HG03064 (cell line): ENCODE results near the gene FAM131C.
"Not testable (repeated sequence)": the region's sequence is repeated elsewhere in the genome, so short reads cannot be mapped to it uniquely, and the experiment has no call there.

Experiments
- ATAC-seq: cut with Tn5 transposase; IDR thresholded peaks from one replicate; pipeline ENCODE4 v1.9.1; 2021; ENCODE audit warnings: low read depth; ENCODE audit not compliant: unreplicated experiment

The FAM131C gene

DNA sequence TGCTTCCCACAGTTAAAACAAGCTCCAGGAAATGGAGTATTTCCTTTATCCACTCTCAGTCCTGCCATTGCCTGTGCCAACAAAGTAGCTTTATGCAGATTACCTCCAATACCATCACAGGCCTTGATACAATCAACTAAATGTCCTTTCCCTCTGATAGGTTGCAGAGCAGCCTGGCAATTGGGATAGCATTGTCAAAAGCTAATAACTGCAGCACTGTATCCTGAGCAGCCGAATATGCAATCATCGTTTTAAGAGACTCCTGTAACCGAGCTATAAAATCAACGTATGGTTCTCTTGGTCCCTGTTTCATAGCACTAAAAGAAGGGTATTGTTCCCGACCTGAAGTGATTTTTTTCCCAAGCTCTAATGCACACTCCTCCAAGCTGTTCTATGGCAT lies 33.6 kb upstream of the FAM131C start:
- ATAC-seq, result not testable (repeated sequence)

DNA sequence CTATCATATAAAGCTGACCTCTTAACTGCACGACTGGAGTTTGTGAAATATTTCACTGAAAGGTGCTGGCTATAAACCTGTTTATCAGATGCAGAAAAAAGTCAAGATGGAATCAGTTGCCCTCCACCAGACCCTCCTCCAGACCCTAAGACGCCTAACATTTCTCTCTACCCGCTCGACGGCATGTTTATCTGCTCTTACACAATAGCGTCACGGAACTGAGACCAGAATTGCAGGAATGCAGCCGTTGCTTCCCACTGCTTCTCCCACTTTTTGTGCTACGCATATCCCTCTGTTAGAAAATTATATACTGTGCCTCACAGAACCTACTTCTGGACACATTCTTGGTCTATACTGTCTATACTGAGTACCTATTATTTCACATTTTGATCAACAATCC lies 28.2 kb upstream of the FAM131C start:
- ATAC-seq, result no peak

DNA sequence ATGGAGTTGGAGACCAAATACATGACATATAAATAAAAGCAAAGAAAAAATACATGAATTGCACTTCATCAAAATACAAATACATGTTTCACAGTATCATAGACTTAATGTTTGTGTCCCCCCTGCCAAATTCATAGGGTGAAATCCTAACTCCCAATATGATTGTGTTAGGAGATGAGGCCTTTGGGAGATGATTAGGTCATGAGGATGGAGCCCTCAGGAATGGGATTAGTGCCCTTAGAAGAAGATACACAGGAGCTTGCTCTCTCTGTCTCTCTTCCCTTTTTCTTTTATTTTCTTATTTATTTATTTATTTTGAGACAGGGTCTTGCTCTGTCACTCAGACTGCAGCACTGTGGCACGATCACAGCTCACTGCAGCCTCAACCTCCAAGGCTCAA lies 26.0 kb upstream of the FAM131C start:
- no peak for ATAC-seq

DNA sequence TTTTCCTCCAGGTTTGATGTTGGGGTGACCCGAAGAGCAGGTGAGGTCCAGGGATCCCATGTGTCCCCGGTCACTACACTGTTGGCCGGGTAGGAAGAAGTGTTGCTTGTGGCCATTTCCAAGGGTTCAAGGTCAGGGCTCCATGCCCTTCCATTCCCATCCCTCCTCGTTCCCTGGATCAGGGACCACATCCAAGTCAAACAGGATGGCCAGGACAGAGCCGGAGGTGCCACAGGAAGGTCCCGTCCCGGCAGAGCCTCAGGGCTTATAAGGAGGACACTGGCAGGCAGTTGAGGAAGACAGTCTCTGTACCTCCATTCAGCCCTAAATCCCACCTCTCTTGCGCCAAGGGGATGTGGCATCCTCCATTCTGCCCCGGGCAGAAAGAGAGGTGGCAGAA lies 22.0 kb upstream of the FAM131C start:
- ATAC-seq, result no peak

DNA sequence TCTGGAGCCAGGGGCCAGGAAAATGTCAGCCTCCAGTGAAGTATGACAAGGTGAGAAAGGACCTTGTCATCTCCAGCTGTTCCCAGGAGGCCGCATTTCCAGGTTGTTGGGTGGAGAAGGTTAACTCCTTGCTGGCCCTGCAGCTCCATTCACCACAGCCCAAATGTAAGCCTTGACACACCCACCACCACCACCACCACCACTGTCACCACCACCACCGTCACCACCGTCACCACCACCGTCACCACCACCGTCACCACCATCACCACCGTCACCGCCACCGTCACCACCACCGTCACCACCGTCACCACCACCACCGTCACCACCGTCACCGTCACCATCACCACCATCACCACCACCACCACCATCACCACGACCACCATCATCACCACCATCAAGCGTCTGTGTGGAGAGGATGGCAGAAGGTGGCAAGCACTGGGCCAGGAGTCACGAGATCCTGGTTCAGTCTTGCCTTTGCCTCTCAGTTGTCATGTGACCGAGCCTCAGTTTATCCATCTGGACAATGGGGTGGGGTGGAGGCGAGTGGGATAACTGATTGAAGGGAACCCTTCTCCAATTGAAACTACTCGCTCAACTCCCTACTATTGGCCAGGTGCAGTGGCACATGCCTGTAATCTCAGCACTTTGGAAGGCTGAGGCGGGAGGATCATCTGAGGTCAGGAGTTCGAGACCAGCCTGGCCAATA lies 21.2 kb upstream of the FAM131C start:
- ATAC-seq, result no peak

DNA sequence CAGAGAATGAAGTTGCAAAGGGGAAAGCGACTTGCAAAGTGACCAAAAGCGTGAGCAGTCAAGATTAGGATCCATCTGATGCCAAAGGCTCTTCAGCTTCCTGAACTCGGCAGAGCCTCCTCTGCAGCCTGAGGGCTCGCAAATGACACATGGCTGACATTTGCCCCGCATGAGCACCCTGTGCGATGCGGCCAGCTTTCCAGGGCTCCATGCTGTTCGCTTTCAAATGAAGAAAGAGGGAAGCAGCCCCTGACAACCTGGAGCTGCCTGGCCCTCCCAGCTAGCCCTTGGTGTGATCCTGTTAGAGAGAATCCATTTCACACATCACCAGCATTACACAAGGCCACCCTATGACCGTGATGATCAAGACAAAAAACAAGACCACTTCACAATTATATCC lies 20.2 kb upstream of the FAM131C start:
- ATAC-seq, result no peak

DNA sequence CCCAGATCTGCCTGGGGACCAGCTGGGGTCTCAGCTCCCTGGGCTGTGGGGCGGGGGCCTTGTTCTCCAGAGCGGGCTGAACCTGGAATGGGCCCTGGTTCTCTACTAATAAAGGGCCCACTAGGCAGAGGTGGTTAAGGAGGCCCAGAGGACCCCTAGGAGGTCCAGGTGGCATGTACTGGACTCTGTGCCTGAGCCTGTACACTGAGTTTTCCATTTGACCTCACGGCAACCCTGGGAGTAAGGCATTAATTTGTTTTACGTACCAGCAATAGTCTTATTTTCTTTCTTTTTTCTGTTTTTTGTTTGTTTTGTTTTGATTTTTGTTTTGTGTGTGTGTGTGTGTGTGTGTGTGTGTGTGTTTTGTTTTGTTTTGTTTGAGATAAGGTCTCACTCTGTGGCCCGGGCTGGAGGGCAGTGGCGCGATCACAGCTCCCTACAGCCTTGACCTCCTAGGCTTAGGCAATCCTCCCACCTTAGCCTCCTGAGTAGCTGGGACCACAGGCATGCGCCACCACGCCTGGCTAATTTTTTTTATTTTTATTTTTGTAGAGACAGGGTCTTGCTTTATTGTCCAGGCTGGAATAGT lies 19.6 kb upstream of the FAM131C start:
- no peak for ATAC-seq

DNA sequence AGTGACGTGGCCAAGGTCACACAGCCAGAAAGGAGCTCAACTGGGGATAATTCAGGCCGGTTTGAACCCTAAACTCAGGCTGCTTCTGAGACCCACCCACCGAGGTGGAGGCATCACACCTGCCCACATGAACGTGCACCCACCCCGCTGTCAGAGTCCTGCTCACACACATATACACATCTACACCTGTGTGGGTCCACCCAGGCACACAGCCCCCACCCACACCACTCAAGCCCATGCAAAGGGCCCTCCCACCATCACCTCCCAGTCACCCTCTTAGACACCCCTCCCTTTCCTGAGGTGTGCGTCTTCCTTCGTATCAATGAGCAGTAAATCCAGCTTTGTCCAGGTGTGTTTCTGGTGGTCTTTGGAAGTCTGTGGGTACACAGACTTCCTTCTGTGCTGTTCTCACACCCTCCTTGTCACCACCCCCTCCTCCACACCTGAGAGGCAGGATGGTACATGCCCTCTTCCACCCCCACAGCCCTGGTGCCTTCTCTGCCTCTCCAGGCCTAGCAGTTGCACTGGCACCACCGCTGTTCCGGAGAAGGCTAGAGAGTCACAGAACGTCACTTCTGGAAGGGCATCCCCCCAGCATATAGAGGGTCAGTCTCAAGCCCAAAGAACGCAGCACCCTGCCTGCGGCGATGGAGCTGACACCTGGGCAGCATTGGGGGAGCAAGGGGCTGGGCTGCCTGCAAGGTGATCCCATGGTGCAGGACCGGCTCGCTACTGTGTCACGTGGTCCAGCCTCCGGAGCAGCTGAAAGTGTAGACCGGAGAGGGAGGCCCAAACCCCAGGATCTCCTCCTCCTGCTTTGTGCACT lies 18.9 kb upstream of the FAM131C start:
- no peak for ATAC-seq

DNA sequence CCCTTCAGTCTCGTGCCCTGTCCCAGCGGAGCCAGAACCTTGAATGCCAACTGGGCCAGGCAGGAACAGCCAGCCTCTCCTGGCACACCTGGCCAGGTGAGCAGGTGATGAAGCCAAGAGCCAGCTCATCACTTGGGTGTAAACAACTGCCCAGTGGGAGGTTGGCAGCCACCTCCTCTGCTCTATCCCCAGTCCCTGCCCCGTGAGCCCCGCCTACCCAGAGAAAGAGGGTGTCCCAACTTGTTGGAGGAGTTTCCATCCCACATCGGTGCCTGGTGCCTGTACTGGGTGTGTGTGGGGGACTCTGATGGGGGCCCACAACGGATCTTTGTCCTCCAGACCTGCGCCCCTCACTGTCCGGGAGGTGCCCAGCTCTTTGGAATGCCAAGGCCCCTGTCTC lies 17.8 kb upstream of the FAM131C start:
- no peak for ATAC-seq

DNA sequence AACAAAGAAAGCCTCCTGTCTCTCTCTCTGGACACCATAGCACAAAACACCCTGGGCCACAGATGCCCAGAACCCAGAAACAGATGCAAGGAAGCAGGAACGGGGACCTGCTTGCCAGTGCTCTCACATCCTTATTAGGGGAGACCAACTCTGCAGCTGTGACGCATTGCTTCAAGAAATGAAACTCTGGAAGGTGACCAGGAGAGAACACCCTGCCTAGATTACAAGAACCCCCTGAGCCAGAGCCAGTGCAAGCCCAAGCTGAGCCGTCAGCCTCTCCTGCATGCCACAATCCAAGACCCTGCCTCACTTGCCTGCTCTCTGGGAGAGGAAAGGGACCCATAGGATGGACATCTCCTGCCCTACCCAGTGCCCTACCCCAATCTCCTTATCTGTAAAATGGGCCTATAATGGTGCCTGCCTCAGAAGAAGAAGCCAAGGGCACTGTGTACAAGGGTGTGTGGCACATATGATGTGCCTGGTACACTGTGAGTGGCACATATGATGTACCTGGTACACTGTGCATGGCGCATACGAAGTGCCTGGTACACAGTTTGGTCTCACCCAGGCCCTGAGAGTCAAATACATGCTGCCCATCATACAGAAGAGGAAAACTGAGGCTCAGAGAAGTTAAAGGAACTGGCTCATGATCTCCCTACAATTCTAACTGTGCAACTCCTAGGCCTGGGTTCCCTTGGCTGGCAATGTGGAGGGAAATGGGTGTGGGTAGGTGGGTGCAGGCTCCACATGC lies 16.8 kb upstream of the FAM131C start:
- ATAC-seq, result no peak

DNA sequence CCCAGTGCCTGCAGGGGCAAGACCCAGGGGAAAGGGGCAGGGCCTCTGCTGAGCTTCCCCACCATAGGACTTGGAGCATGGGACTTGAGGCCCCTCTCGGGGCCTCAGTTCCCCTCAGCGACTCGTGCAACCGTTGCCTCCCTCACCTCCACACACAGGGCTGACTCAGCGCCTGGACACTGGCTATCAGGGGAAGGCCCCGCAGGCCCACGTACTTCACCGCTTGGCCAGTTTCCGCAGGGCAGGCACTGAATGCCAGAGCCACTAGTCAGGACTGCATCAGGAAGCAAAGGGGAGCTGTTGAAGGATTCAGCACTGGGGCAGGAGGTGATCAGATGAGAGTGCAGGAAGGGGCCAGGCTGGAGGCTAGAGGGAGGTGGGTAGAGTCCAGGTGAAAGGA lies 15.5 kb upstream of the FAM131C start:
- no peak for ATAC-seq

DNA sequence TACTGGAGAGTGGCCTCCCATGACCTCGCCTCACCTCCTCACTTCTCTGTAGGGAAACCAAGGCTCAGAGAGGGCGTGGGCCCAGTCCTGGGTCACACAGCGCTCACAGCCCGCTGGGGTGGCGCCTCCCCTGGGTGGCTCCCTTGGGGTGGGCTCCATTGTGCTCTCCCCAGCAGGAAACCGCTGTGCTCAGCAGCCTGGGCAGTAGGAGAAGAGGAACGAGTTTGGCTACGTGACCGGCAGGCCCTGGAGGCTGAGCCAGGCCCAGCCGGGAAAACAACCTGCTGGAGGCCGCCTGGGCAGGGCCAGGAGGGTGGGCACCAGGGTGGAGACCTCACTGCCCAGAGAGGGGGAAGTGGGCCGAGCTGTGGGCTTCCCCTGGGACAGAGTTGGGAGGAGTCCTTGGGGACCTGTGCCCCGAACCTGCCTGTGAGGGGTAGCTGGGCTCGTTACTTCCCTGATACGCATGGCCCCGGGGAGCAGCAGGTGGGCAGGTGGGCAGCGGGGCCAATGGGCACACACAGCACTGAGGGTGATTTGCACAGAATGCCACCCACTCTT lies 15.0 kb upstream of the FAM131C start:
- ATAC-seq, result no peak

DNA sequence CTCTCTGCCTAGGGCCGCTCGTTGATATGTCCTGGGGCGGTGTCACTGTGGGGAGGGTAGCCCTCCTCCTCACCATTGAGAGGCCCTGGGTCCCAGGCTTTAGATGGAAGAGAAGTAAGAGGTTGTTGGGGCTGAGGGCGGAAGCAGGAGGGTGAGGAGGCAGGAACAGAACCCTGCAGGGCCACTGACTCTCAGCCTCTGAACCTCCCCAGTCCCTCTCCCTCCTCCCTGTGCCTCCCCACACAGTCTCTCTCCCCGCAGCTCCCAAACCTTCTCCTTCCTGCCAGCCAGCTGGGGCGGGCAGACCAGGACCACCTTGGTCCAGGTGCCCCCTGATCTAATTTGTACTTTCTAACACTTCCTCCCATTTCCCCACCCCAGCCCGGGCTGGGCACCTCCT lies 14.3 kb upstream of the FAM131C start:
- ATAC-seq, result no peak

DNA sequence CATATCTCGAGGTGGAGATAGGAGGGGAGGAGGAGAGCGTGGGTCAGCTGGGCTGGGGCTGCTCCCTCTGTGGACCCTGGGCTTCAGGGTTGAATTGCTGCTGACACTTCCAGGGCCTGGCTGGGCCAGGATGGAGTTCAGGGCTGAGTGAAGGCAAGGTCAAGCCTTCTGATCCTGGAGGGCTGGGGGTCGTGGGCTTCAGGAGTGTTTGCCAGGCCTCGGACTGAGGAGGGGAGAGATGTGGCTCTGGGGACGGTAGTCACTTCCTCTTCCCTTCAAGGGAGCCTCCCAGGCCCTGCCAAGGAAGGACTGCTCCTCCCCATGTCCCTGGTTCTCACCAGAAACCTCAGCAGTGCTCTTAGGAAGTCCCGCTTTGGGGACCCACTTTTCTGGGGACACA lies 12.1 kb upstream of the FAM131C start:
- ATAC-seq, result no peak

DNA sequence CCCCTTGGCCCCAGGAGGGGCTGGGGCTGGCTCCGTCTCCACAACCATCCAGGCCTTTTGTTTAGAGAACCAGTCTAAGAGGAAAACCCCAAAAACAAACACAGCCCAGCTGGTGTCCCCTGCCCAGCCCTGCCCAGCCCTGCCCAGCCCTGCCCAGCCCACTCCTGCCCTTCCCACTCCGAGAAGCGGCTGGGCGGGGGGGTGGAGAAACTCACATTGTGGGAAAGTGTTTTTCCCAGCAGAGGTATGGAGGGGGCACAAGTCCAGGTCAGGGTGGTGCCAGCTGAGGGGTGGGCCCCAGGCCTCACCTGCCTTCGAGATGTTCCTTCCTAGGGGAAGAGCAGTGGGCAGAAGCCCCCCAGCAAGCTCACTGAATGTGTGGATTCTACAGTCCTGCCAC lies 10.0 kb upstream of the FAM131C start:
- ATAC-seq, result no peak

DNA sequence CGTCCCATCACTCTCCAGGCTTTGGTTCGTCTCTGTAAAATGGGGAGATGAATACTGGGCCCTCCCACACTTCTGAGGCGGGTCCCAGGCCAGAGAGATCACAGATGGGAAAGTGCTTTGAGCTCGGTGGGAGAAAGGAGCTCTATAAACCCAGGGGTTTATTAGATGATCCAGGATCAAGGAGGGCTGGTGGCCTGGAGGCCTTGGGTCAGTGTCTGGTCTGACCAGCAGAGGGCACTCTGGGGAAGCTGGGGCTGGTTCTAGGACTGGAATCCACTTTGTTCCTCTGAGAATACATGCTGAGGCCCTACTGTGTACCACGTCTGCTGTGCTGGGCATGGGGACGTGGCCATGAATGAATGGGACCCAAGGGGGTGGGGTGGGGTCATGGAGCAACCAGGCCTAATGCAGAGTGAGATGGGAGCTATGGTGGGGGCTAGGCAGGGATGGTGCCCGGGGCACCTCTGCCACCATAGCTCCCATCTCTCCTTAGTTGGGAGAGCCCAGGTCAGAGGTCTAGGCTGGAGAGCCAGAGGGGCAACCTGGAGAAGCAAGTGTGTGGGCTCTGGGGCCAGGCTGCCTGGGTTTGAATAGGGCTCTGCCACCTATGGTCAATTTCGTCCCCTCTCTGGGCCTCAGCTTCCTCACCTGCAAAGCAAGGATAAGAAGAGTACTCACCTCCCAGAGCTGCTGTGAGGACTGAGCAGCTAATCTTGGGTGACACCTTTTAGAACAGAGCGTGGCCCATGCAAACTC lies 9.0 kb upstream of the FAM131C start:
- no peak for ATAC-seq

DNA sequence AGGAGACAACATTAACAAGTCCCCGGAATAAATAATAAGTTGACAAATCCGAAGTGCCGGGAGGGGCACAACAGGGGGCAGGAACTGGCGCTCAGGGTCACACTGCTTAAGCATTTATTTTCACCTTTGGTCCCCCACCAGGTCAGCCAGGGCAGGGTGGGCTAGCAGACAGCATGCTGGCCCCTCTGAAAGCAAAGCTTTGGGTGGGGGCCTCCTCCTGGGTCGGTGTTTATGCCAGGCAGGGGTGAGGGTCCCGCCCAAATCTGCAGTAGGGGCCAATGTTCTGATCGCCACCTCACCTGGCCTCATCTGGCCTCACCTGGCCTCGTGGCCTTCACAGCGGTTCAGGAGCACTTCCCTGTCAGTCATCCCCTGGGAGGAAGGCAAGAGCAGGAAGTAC lies 8.2 kb upstream of the FAM131C start:
- ATAC-seq, result no peak

DNA sequence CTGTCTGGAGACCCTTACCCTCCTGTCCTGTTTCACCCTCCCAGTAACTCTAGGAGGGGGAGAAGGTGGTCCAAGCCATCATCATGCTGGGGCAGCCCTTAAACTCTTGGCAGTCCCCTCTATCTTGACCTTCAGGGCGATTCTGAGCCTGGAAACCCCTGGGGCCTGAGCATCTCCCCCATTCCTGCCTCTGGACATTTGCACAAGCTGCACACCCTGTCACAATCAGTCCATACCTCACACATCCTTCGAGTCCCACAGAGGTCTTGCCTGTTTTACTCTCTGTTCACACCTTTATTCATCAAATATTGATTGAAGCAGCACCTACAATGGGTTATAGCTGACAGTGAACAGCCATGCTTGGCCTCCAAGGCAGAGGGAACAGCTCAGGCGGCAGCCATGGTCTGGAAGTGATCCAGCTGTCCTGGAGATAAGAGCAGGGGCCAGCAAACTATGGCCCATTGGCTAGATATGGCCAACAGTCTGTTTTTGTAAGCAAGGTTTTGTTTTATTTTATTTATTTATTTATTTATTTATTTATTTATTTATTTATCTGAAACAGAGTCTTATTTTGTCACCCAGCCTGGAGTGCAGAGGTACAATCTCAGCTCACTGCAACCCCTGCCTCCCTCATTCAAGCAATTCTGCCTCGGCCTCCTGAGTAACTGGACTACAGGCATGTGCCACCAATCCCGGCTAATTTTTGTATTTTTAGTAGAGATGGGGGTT lies 7.1 kb upstream of the FAM131C start:
- no peak for ATAC-seq

DNA sequence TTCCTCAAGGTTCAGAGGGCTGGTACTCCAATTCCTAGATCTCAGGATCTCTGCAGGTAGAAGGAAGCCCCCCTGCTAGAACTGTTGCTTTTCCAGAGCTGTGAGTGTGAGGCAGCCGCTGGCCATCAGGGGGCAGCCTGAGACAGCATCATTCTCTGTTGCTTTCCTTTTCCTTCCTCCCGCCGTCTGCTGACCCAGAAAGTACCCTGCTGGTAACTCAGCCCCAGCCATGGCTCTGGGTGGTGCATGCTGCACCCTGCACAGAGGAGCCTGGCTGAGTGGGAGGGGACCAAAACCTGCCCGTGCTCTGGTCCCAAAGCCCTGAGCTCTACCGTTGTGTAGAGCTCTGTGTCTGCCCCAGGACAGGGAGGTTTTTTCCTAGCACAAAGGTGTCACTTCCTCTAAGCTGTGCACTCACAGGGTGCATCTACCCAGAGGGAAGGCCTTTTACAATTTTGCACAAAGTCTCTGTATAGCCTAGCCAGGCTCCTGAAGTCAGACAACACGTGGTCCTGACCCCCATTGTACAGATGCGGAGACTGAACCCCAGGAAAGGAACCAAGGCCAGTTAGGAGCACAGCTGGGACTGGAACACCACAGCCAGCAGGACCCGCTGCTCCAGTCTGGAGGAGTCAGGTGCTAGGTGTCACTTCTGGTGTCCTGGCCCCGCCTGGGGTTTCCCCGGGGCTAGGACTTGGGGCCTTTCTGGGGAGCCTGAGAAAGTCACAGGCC lies 5.6 kb upstream of the FAM131C start:
- no peak for ATAC-seq
